GM23338 (cell line): ENCODE measurements around the gene FAM20C. TPM values are rescaled to one million over a fixed set of nuclear protein-coding genes. Genes with fewer than 3 reads are reported as not detected.

Experiments
- ATAC-seq: fragments of 200-7000 bp; cut with Tn5 transposase; 3 replicates; pipeline ENCODE4 v1.9.1; 2020
- DNase-seq: peaks from one replicate; pipeline ENCODE4 v3.0.0-alpha.2; 2015; ENCODE audit warnings: low spot score
- H2AFZ ChIP-seq: fragments of 200-600 bp; sonication (generic); 2 replicates; pipeline ENCODE4 v1.8.0; 2016; ENCODE audit warnings: antibody characterized with exemption, mild to moderate bottlenecking, moderate library complexity
- H3F3A ChIP-seq: fragments of 200-600 bp; sonication (generic); replicated peaks from 2 replicates; pipeline ENCODE4 v1.8.0; 2017; ENCODE audit warnings: antibody characterized with exemption, mixed run types, low read depth
- H3K27ac ChIP-seq: fragments of 200-600 bp; sonication (generic); 2 replicates; pipeline ENCODE4 v1.6.1; 2016; ENCODE audit warnings: low read depth
- H3K27me3 ChIP-seq: fragments of 200-600 bp; sonication (generic); 2 replicates; pipeline ENCODE4 v1.8.0; 2016; ENCODE audit warnings: mild to moderate bottlenecking, mixed run types, moderate library complexity; ENCODE audit not compliant: insufficient read depth
- H3K36me3 ChIP-seq: fragments of 200-600 bp; sonication (generic); 2 replicates; pipeline ENCODE4 v1.8.0; 2016; ENCODE audit warnings: mild to moderate bottlenecking; ENCODE audit not compliant: insufficient read depth
- H3K4me1 ChIP-seq: fragments of 200-600 bp; sonication (generic); 2 replicates; pipeline ENCODE4 v1.8.0; 2016; ENCODE audit warnings: mild to moderate bottlenecking, moderate library complexity; ENCODE audit not compliant: insufficient read depth
- H3K4me2 ChIP-seq: fragments of 200-600 bp; sonication (generic); 2 replicates; pipeline ENCODE4 v1.7.1; 2017; ENCODE audit warnings: mixed run types
- H3K4me3 ChIP-seq: fragments of 200-600 bp; sonication (generic); 2 replicates; pipeline ENCODE4 v1.6.1; 2016; ENCODE audit warnings: mixed run types
- H3K79me2 ChIP-seq: fragments of 200-600 bp; sonication (generic); replicated peaks from 2 replicates; pipeline ENCODE4 v1.8.0; 2017; ENCODE audit warnings: mild to moderate bottlenecking; ENCODE audit not compliant: insufficient read depth
- H3K9me2 ChIP-seq: fragments of 200-600 bp; sonication (generic); 2 replicates; pipeline ENCODE4 v1.8.0; 2017; ENCODE audit not compliant: insufficient read depth
- H4K20me1 ChIP-seq: fragments of 200-600 bp; sonication (generic); replicated peaks from 2 replicates; pipeline ENCODE4 v1.8.0; 2017; ENCODE audit warnings: mild to moderate bottlenecking; ENCODE audit not compliant: insufficient read depth
- H3K27ac Mint-ChIP-seq: 2 replicates; pipeline ENCODE4 v1.8.0; 2020; ENCODE audit warnings: inconsistent platforms, mild to moderate bottlenecking, moderate library complexity, mixed read lengths
- H3K27me3 Mint-ChIP-seq: 3 replicates; pipeline ENCODE4 v1.8.0; 2022; ENCODE audit warnings: low read depth, mild to moderate bottlenecking, moderate library complexity, mixed read lengths, inconsistent platforms; ENCODE audit not compliant: insufficient read depth, poor library complexity
- H3K36me3 Mint-ChIP-seq: 3 replicates; pipeline ENCODE4 v1.8.0; 2021; ENCODE audit warnings: low read depth, mild to moderate bottlenecking, inconsistent platforms, moderate library complexity, mixed read lengths
- H3K4me1 Mint-ChIP-seq: 3 replicates; pipeline ENCODE4 v1.8.0; 2020; ENCODE audit warnings: mild to moderate bottlenecking, inconsistent platforms, mixed read lengths
- H3K4me3 Mint-ChIP-seq: 3 replicates; pipeline ENCODE4 v1.8.0; 2021; ENCODE audit warnings: moderate library complexity, mild to moderate bottlenecking, inconsistent platforms, mixed read lengths
- H3K9me3 Mint-ChIP-seq: 3 replicates; pipeline ENCODE4 v1.8.0; 2020; ENCODE audit warnings: moderate library complexity, mild to moderate bottlenecking, inconsistent platforms, mixed read lengths
- CREB1 ChIP-seq: fragments of 250-450 bp; sonication (Bioruptor Pico); IDR thresholded peaks from 2 replicates; pipeline ENCODE4 v1.5.0; 2020; ENCODE audit warnings: low read depth, mild to moderate bottlenecking, moderate library complexity
- ETS1 ChIP-seq: IDR thresholded peaks from 2 replicates; pipeline ENCODE4 v1.6.1; 2016; ENCODE audit warnings: antibody characterized with exemption
- EZH2 ChIP-seq: fragments of 200-600 bp; sonication (generic); IDR thresholded peaks from one replicate; pipeline ENCODE4 v1.8.0; 2017; ENCODE audit warnings: antibody characterized with exemption, mild to moderate bottlenecking, low read depth; ENCODE audit not compliant: unreplicated experiment
- EZH2phosphoT487 ChIP-seq: fragments of 200-600 bp; sonication (generic); IDR thresholded peaks from one replicate; pipeline ENCODE4 v1.8.1; 2018; ENCODE audit warnings: antibody characterized with exemption; ENCODE audit not compliant: unreplicated experiment
- JUNB ChIP-seq: IDR thresholded peaks from one replicate; pipeline ENCODE4 v1.6.1; 2016; ENCODE audit warnings: antibody characterized with exemption; ENCODE audit not compliant: unreplicated experiment
- NANOG ChIP-seq: IDR thresholded peaks from 2 replicates; pipeline ENCODE4 v1.6.1; 2016; ENCODE audit warnings: antibody characterized with exemption, borderline replicate concordance
- POLR2AphosphoS5 ChIP-seq: IDR thresholded peaks from 2 replicates; pipeline ENCODE4 v1.6.1; 2016; ENCODE audit warnings: antibody characterized with exemption, low read depth
- REST ChIP-seq: IDR thresholded peaks from one replicate; pipeline ENCODE4 v1.6.1; 2018; ENCODE audit warnings: antibody characterized with exemption; ENCODE audit not compliant: unreplicated experiment
- STAT1 ChIP-seq: IDR thresholded peaks from one replicate; pipeline ENCODE4 v1.6.1; 2016; ENCODE audit warnings: antibody characterized with exemption; ENCODE audit not compliant: unreplicated experiment
- ZNF462 ChIP-seq: fragments of 250-450 bp; sonication (Bioruptor Pico); IDR thresholded peaks from 2 replicates; pipeline ENCODE4 v1.5.0; 2020; ENCODE audit warnings: mild to moderate bottlenecking, moderate library complexity
- polyA plus RNA-seq: library from polyadenylated mRNA; unstranded; fragments of >200 nt; fragmentation: Nextera tagmentation; extraction: Ambion mirVana; gene quantifications from 2 replicates; pipeline ENCODE4 v1.2.1, GENCODE V29; 2016
- total RNA-seq: library from RNA; depleted of rRNA; stranded (reverse); fragments of >200 nt; shearing (Covaris generic); gene quantifications from 2 replicates; pipeline ENCODE4 v1.2.3, GENCODE V29; 2014

The FAM20C gene
- total and polyA plus RNA-seq, 2 experiments from 2014 or later = 7.6 to 24.8 TPM

GRCh38 chr7:157008-157310, 35.4 kb upstream of the FAM20C start:
- H3K27ac Mint-ChIP-seq = no peak overlapping the region
- no peak for ATAC-seq
- DNase-seq = no peak
- H3K36me3 Mint-ChIP-seq = no peaks in the 10 kb centered on the region; the same call in 2 of the 3 replicates
- peaks cover 18% of the 10 kb centered on the region for H3K4me1 Mint-ChIP-seq
- Histone ChIP-seq H3K9me2 (no peaks in the 10 kb centered on the region), H2AFZ (no peak overlapping the region), H4K20me1 (no peaks in the 10 kb centered on the region), H3K4me2 (no peak overlapping the region), H3K27ac (no peak overlapping the region), H3K79me2 (no peaks in the 10 kb centered on the region), H3K36me3 (no peaks in the 10 kb centered on the region), H3K27me3 (no peaks in the 10 kb centered on the region), H3K4me3 (no peak overlapping the region), H3F3A (no peaks in the 10 kb centered on the region), H3K4me1 (peaks cover 3% of the 10 kb centered on the region; the same call in 1 of the 2 replicates)
- peaks cover 11% of the 10 kb centered on the region for H3K27me3 Mint-ChIP-seq
- no peak overlapping the region for H3K4me3 Mint-ChIP-seq
- TF ChIP-seq JUNB = no peak
- TF ChIP-seq POLR2AphosphoS5 = no peak
- no peak for TF ChIP-seq EZH2phosphoT487
- no peaks in the 10 kb centered on the region; the same call in 2 of the 3 replicates for H3K9me3 Mint-ChIP-seq

GRCh38 chr7:157771-158625, 34.4 kb upstream of the FAM20C start:
- ATAC-seq = no peak
- no peak for DNase-seq
- H2AFZ ChIP-seq = no peak overlapping the region
- TF ChIP-seq JUNB = no peak
- no peak for TF ChIP-seq ETS1
- no peak for TF ChIP-seq POLR2AphosphoS5
- no peak for TF ChIP-seq STAT1
- TF ChIP-seq ZNF462 (CRISPR knock-in tag) = no peak
- no peak for TF ChIP-seq EZH2phosphoT487
- TF ChIP-seq REST = no peak
- TF ChIP-seq CREB1 (CRISPR knock-in tag) = no peak
- TF ChIP-seq NANOG = no peak
- TF ChIP-seq EZH2 = no peak

More at GRCh38 chr7:157771-158625, 34.4 kb upstream of the FAM20C start:
- no peaks in the 10 kb centered on the region; the same call in 2 of the 3 replicates for H3K9me3 Mint-ChIP-seq
- Histone ChIP-seq H3K27me3 (no peaks in the 10 kb centered on the region), H3K79me2 (no peaks in the 10 kb centered on the region), H3K36me3 (no peaks in the 10 kb centered on the region), H3K27ac (no peak overlapping the region), H4K20me1 (no peaks in the 10 kb centered on the region), H3K9me2 (no peaks in the 10 kb centered on the region), H3K4me1 (peaks cover 3% of the 10 kb centered on the region; the same call in 1 of the 2 replicates), H3F3A (no peaks in the 10 kb centered on the region), H3K4me2 (no peak overlapping the region), H3K4me3 (no peak overlapping the region)
- peaks cover 18% of the 10 kb centered on the region for H3K4me1 Mint-ChIP-seq
- no peaks in the 10 kb centered on the region; the same call in 2 of the 3 replicates for H3K36me3 Mint-ChIP-seq
- H3K27ac Mint-ChIP-seq = no peak overlapping the region
- H3K4me3 Mint-ChIP-seq = no peak overlapping the region
- H3K27me3 Mint-ChIP-seq = peaks cover 12% of the 10 kb centered on the region
